ENCODE results near the gene LZIC. TPM values are rescaled to one million over a fixed set of nuclear protein-coding genes. Genes with fewer than 3 reads are reported as not detected.

The LZIC gene
- total and polyA plus RNA-seq, 9 of the 15 experiments (the other 6 are each of a cell fraction or from before 2014, with no cell fraction given): 32.9 to 109 (median 61.7) TPM

DNA sequence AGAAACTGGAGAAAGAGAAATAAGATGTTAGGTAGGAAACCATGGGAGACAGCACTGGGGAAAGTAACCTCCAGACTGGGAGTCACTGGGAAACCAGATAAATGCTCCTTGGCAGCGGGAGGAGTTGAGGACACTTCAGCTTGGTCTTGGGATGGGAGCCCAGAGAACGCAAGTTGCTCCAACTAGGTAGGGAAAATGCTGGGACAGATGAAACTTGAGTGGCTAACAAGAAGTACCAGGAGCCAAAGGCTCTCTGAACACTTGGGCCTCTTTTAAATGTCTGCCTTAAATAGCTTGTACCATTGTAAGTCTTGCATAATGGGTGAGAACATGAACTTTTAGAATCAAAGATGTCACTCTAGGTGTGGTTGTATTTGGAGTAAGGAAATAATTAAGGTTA, 3.1 kb upstream of the LZIC start (continued):
- TF ChIP-seq NCOA2 (IDR thresholded peaks at IDR 0.05; ENCODE audit: partially characterized antibody in 2 of 2) (no peak), ID3 (CRISPR knock-in tag; IDR thresholded peaks at IDR 0.05) (no peak), ID3 (tag; IDR thresholded peaks at IDR 0.05) (no peak), GABPB2 (CRISPR knock-in tag; conservative IDR thresholded peaks at IDR 0.05) (no peak), ZKSCAN3 (CRISPR knock-in tag; IDR thresholded peaks at IDR 0.05) (no peak), ZNF124 (CRISPR knock-in tag; IDR thresholded peaks at IDR 0.05) (no peak)
- TF ChIP-seq, protein P1, sequence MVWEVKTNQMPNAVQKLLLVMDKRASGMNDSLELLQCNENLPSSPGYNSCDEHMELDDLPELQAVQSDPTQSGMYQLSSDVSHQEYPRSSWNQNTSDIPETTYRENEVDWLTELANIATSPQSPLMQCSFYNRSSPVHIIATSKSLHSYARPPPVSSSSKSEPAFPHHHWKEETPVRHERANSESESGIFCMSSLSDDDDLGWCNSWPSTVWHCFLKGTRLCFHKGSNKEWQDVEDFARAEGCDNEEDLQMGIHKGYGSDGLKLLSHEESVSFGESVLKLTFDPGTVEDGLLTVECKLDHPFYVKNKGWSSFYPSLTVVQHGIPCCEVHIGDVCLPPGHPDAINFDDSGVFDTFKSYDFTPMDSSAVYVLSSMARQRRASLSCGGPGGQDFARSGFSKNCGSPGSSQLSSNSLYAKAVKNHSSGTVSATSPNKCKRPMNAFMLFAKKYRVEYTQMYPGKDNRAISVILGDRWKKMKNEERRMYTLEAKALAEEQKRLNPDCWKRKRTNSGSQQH (CRISPR knock-in tag; IDR thresholded peaks at IDR 0.05): no peak

- 1% methylated on average over 14 of the region's 14 CpGs for WGBS (ENCODE audit: insufficient coverage, low coverage, missing lambda C conversion rate)
- in situ Hi-C loops (cut with MboI): loop anchor here (10.0 kb wide), 1 partner anchor 68 kb away; no protein-coding TSS in a partner anchor
- H3K9me1 ChIP-seq (ENCODE audit: control insufficient read depth, insufficient read depth, low read length): no peaks in the 10 kb centered on the region
- H3K79me2 ChIP-seq (ENCODE audit: control insufficient read depth, insufficient read depth, low read length): peaks cover 32% of the 10 kb centered on the region
- peak overlapping the region; percentile 95 for H2AFZ ChIP-seq (ENCODE audit: low read depth, low read length)
- H3K9ac ChIP-seq (ENCODE audit: insufficient read depth in 1 of 2, low read depth in 2 of 2, low read length in 2 of 2): peak overlapping the region; percentile 95 to 97
- H3K4me1 ChIP-seq (replicated peaks in 1 of 2; ENCODE audit: control insufficient read depth in 2 of 2, insufficient read depth in 2 of 2, low read length in 2 of 2): peaks cover 4 to 5% of the 10 kb centered on the region in 2 experiments; a peak in 3 of 5 replicates
- FAIRE-seq (peak; percentile 85), ATAC-seq (peak; percentile 70), DNase-seq (ENCODE audit: extremely low read depth in 1 of 4, low spot score in 3 of 4) (peak; percentile 40 to 74 (median 53))
- H4K20me1 ChIP-seq (replicated peaks; ENCODE audit: control insufficient read depth, insufficient read depth, low read length): no peaks in the 10 kb centered on the region
- H3K36me3 ChIP-seq (ENCODE audit: control insufficient read depth, insufficient read depth, low read length): peaks cover 33% of the 10 kb centered on the region
- intact Hi-C loops (cut with micrococcal nuclease): loop anchor here (2.0 kb wide), 2 partner anchors 32 to 486 kb away; partner anchors contain the start of gene CTNNBIP1
- peak overlapping the region; percentile 90 for H3K4me2 ChIP-seq (ENCODE audit: insufficient read depth, low read length)
- no peaks in the 10 kb centered on the region for H3K9me3 ChIP-seq (replicated peaks; ENCODE audit: control insufficient read depth, insufficient read depth, low read depth, low read length)
- peak overlapping the region; percentile 88 for H3K27ac ChIP-seq (ENCODE audit: extremely low read depth, low read depth, low read length)
- BruUV-seq (replicated peaks): no TSS peak
- CTCF ChIA-PET (ENCODE audit: low intra/inter-chr PET ratio): interaction anchor here (0.7 to 1.5 kb wide), 7 partner anchors 16 to 158 kb away, joined by 3 to 9 read pairs (median 4); partner anchors contain the start of gene CTNNBIP1
- H3K27me3 ChIP-seq (ENCODE audit: control insufficient read depth in 2 of 2, insufficient read depth in 2 of 2, low read length in 2 of 2): no peaks in the 10 kb centered on the region
- POLR2A ChIA-PET: interaction anchor here (0.6 to 2.8 kb wide), 13 partner anchors 9 to 488 kb away, joined by 3 to 18 read pairs (median 5); partner anchors contain the start of genes CENPS and CTNNBIP1
- H3K4me3 ChIP-seq: peak overlapping the region; percentile 80
- TF ChIP-seq MED1 (CRISPR knock-in tag; IDR thresholded peaks at IDR 0.05; ENCODE audit: borderline replicate concordance) (no peak), GTF2F1 (IDR thresholded peaks at IDR 0.05; ENCODE audit: low read depth, low read length) (no peak), ZNF146 (CRISPR knock-in tag; IDR thresholded peaks at IDR 0.05; ENCODE audit: unreplicated experiment) (no peak), TAF15 (IDR thresholded peaks at IDR 0.05; ENCODE audit: low read depth, low read length) (no peak), SIN3B (IDR thresholded peaks at IDR 0.05; ENCODE audit: low read depth) (no peak), PYGO2 (tag; IDR thresholded peaks at IDR 0.05) (no peak), ZBTB34 (CRISPR knock-in tag; IDR thresholded peaks at IDR 0.05) (no peak), MAFG (tag; conservative IDR thresholded peaks at IDR 0.05) (no peak), TOE1 (IDR thresholded peaks at IDR 0.05; ENCODE audit: borderline replicate concordance) (no peak), TOE1 (CRISPR knock-in tag; IDR thresholded peaks at IDR 0.05; ENCODE audit: borderline replicate concordance, low read depth) (no peak)
- TF ChIP-seq, protein P1 (CRISPR knock-in tag; IDR thresholded peaks at IDR 0.05): no peak
Observed at GRCh38 chr1:9942399-9942938, 722 bp downstream of the LZIC start.

Data from K562 (cell line).